ENCODE measurements around the gene PYGO2. TPM values are rescaled to one million over a fixed set of nuclear protein-coding genes. Genes with fewer than 3 reads are reported as not detected.
"Not testable (repeated sequence)": the region's sequence is repeated elsewhere in the genome, so short reads cannot be mapped to it uniquely, and the experiment has no call there.

PYGO2 gene
- total and polyA plus RNA-seq, 7 donors = 13.6 to 26.9 (median 16.8) TPM

DNA sequence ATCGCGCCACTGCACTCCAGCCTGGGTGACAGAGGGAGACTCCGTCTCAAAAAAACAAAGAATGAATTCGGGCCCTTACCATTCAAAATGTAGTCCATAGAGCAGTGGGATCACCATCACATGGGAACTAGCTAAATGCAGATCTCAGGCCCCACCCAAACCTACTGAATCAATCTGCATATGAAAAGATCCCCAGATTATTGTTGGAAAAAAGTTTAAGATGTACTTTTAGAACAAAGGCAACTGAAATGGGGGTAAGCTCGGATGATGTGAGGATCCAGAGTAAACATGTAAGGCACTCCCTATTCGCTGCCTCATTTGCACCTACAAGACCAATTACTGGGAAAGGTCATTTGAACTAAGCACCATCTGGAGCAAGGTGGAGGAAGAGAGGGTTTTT lies 20.8 kb upstream of the PYGO2 start:
- TF ChIP-seq, protein P1, sequence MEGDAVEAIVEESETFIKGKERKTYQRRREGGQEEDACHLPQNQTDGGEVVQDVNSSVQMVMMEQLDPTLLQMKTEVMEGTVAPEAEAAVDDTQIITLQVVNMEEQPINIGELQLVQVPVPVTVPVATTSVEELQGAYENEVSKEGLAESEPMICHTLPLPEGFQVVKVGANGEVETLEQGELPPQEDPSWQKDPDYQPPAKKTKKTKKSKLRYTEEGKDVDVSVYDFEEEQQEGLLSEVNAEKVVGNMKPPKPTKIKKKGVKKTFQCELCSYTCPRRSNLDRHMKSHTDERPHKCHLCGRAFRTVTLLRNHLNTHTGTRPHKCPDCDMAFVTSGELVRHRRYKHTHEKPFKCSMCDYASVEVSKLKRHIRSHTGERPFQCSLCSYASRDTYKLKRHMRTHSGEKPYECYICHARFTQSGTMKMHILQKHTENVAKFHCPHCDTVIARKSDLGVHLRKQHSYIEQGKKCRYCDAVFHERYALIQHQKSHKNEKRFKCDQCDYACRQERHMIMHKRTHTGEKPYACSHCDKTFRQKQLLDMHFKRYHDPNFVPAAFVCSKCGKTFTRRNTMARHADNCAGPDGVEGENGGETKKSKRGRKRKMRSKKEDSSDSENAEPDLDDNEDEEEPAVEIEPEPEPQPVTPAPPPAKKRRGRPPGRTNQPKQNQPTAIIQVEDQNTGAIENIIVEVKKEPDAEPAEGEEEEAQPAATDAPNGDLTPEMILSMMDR (IDR thresholded peaks at IDR 0.05) = no peak
- no peak for TF ChIP-seq POLR2AphosphoS5 (IDR thresholded peaks at IDR 0.05)
- no peak for TF ChIP-seq POLR2A (IDR thresholded peaks at IDR 0.05)
- no peak for TF ChIP-seq EP300 (IDR thresholded peaks at IDR 0.05)
- no peaks in the 10 kb centered on the region for H3K9me3 ChIP-seq
- peak overlapping the region in 3 of 4 donors; percentile 63 to 84 (median 80) for H3K27ac ChIP-seq
- intact Hi-C loops (cut with DNase I) = no loop called here
- no peak for DNase-seq
- H3K36me3 ChIP-seq = peaks cover 0 to 16% (median 2%) of the 10 kb centered on the region in 4 donors
- no peaks in the 10 kb centered on the region for H3K27me3 ChIP-seq
- H3K4me3 ChIP-seq = peak overlapping the region; percentile 28 to 78 (median 62)
- H3K4me1 ChIP-seq = peaks cover 0 to 23% (median 20%) of the 10 kb centered on the region in 4 donors
- 64 to 70% methylated on average over 6 of the region's 6 CpGs for WGBS, 2 donors

DNA sequence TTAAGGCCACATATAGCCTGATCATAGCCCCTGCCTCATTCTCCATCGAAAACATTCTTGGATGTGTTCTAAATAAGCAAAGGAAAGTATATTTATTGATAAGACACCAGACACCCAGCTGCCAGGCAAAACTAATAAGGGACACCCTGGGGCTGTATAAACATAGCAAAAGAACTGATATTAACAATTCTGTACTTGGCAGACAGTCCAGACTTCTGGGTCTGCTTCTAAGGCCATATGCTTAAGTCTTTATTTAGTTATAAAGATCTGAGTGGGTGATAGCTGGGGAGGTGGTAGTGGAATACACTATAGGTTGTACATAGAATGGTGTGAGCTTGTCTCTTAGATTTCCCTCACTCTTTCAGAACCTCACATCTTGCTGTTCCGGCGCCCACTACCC lies 16.8 kb upstream of the PYGO2 start:
- 95% methylated on average over 3 of the region's 3 CpGs for WGBS, 2 donors
- no peak for DNase-seq
- Histone ChIP-seq H3K9me3 (no peaks in the 10 kb centered on the region), H3K27me3 (no peaks in the 10 kb centered on the region), H3K4me1 (peaks cover 0 to 19% (median 13%) of the 10 kb centered on the region in 4 donors), H3K27ac (no peak overlapping the region), H3K36me3 (peaks cover 0 to 10% (median 0%) of the 10 kb centered on the region in 4 donors), H3K4me3 (no peak overlapping the region)
- intact Hi-C loops (cut with DNase I) = no loop called here
- TF ChIP-seq, protein P1 (IDR thresholded peaks at IDR 0.05) = no peak
- TF ChIP-seq POLR2AphosphoS5 (IDR thresholded peaks at IDR 0.05) (no peak), EP300 (IDR thresholded peaks at IDR 0.05) (no peak), POLR2A (IDR thresholded peaks at IDR 0.05) (no peak)

DNA sequence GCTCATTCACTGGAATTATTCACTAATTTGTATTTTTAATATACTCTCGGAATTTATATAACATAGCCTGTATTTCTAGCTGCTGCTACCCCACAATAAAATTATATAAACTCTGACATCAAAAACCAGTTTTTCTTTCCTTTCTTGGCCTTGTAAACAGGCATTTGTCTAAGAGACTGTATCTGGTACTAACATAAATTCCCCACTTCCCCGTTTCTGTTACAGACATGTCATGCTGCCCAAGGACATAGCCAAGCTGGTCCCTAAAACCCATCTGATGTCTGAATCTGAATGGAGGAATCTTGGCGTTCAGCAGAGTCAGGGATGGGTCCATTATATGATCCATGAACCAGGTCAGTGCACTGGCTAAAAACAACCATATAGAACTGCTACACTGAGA lies 16.2 kb upstream of the PYGO2 start:
- WGBS, 2 donors = 66 to 67% methylated on average over 3 of the region's 3 CpGs
- H3K4me1 ChIP-seq = peaks cover 0 to 24% (median 18%) of the 10 kb centered on the region in 4 donors
- intact Hi-C loops (cut with DNase I); H3K9me3 ChIP-seq; H3K27me3 ChIP-seq; H3K27ac ChIP-seq; H3K4me3 ChIP-seq; DNase-seq; H3K36me3 ChIP-seq: not testable (repeated sequence)

DNA sequence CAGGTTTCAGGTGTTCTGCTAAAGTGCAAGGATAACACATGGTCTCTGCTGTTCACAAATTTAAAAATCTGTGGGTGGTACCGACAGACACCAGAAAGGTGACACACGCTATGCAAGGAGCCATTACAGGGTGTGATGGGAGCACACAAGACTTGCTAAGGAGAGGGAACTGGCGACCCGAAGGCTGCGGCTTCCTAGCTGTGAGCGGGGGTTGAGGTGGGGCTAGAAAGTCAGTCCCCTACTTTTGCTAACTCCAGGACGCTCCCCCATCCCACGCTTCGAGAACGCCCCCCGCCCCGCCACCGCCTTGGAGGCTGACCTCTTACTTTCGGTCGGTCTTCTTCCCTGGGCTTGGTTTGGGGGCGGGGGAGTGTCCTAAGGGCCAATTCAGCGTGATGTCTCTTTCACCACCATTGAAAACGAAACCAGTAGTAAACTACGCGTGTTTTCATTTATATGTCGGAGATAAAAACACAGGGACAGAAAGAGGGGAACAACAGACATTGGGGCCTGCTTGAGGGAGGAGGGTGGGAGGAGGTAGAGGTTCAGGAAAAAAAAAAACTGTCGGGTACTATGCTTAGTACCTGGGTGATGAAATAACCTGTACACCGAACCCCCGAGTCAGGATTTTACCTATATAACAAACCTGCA lies 14.0 kb upstream of the PYGO2 start:
- intact Hi-C loops (cut with DNase I) = loop anchor here (1.0 kb wide), 1 partner anchor 42 kb away; no protein-coding TSS in a partner anchor
- H3K27ac ChIP-seq = peak overlapping the region; percentile 95 to 98 (median 96)
- peak overlapping the region; percentile 46 to 77 (median 70) for H3K4me3 ChIP-seq
- H3K4me1 ChIP-seq = peaks cover 0 to 38% (median 33%) of the 10 kb centered on the region in 4 donors
- H3K9me3 ChIP-seq = no peaks in the 10 kb centered on the region
- TF ChIP-seq POLR2AphosphoS5 (IDR thresholded peaks at IDR 0.05) (peak in 1 of 4 donors; percentile 27), EP300 (IDR thresholded peaks at IDR 0.05) (no peak)
- 0 to 1% methylated on average over 24 of the region's 24 CpGs for WGBS, 2 donors
- peaks cover 0 to 10% (median 0%) of the 10 kb centered on the region in 4 donors for H3K36me3 ChIP-seq
- peak; percentile 86 for DNase-seq
- H3K27me3 ChIP-seq = no peaks in the 10 kb centered on the region

DNA sequence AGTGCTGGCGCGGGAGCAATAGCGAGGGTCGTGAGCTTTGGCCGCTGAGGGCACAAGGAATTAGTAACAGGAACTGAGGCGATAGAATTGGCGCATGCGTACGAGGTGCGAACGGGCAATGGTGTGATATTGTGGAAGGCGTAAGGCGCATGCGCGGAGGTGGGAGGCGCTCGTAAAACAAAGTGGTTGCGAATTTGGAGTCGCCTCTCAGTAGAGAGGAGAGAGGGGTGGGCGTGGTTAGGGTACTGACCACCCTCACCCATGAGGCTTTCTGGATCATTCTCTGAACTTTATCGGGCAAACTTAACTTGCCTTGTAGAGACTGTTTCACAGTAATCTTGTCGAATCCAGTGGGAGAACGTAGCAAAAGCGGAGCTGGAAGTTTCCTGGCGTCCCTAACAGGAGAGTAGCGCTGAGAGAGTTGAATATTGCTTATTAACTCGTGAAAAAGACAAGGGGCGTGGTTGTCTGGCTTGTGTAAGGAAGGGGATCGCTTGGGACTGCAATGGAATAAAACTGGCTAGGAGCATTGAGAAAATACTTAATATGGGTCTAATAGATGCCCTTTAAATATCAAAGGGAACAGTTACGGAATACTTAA lies 13.3 kb upstream of the PYGO2 start:
- Histone ChIP-seq H3K36me3 (peaks cover 0 to 10% (median 0%) of the 10 kb centered on the region in 4 donors), H3K9me3 (no peaks in the 10 kb centered on the region), H3K4me3 (peak overlapping the region; percentile 46 to 77 (median 70)), H3K27ac (peak overlapping the region; percentile 95 to 98 (median 96)), H3K27me3 (no peaks in the 10 kb centered on the region), H3K4me1 (peaks cover 0 to 45% (median 39%) of the 10 kb centered on the region in 4 donors)
- peak; percentile 97 for DNase-seq
- TF ChIP-seq, protein P1 (IDR thresholded peaks at IDR 0.05) = no peak
- peak in 1 of 4 donors; percentile 34 for TF ChIP-seq EP300 (IDR thresholded peaks at IDR 0.05)
- peak; percentile 49 to 59 for TF ChIP-seq POLR2A (IDR thresholded peaks at IDR 0.05)
- TF ChIP-seq POLR2AphosphoS5 (IDR thresholded peaks at IDR 0.05) = peak; percentile 27 to 91 (median 79)
- WGBS, 2 donors = 0% methylated on average over 30 of the region's 30 CpGs
- intact Hi-C loops (cut with DNase I) = loop anchor here (1.0 to 5.0 kb wide), 4 partner anchors 27 to 87 kb away; partner anchors contain the start of genes EFNA4 and ZBTB7B

Measured in sigmoid colon (tissue), 7 donors.